OCI-LY7 (cell line): Measurements from ENCODE around the gene ERGIC1. TPM values are rescaled to one million over a fixed set of nuclear protein-coding genes. Genes with fewer than 3 reads are reported as not detected.

Experiments used
- BruUV-seq: library from RNA; stranded (reverse); fragments of 400-500 nt; replicated peaks from 2 replicates; lab custom pipeline; 2021; lab: Mats Ljungman, UMichigan
- CTCF ChIA-PET: fragments of 300-600 bp; sonication (Branson Sonifier 250); formaldehyde crosslinking; loops from one replicate; lab custom pipeline; 2022; ENCODE audit warnings: antibody characterized with exemption; ENCODE audit not compliant: unreplicated experiment; lab: Charles Lee
- POLR2A ChIA-PET: fragments of 300-600 bp; sonication (Branson Sonifier 250); formaldehyde crosslinking; loops from one replicate; lab custom pipeline; 2022; ENCODE audit warnings: antibody characterized with exemption; lab: Charles Lee
- DNase-seq: peaks from one replicate; pipeline ENCODE4 v3.0.0-alpha.2; 2015; ENCODE audit warnings: low spot score
- H2AFZ ChIP-seq: fragments of 200-600 bp; sonication (generic), shearing (Covaris generic); 2 replicates; pipeline ENCODE4 v1.6.1; 2014; ENCODE audit warnings: mild to moderate bottlenecking, antibody characterized with exemption, low read length, moderate library complexity
- H3K27ac ChIP-seq: fragments of 200-600 bp; sonication (generic); 2 replicates; pipeline ENCODE4 v1.5.1; 2014; ENCODE audit warnings: mixed run types, low read depth, mild to moderate bottlenecking, moderate library complexity, low read length, inconsistent platforms; ENCODE audit not compliant: poor library complexity, severe bottlenecking
- H3K36me3 ChIP-seq: fragments of 200-600 bp; sonication (generic); 2 replicates; pipeline ENCODE4 v1.6.1; 2014; ENCODE audit warnings: mild to moderate bottlenecking, antibody characterized with exemption, low read length, moderate library complexity, mixed read lengths; ENCODE audit not compliant: insufficient read depth
- H3K4me1 ChIP-seq: fragments of 200-600 bp; sonication (generic); 2 replicates; pipeline ENCODE4 v1.5.1; 2014; ENCODE audit warnings: mild to moderate bottlenecking, low read length; ENCODE audit not compliant: insufficient read depth, poor library complexity, severe bottlenecking
- H3K4me2 ChIP-seq: fragments of 200-600 bp; sonication (generic); 2 replicates; pipeline ENCODE4 v1.6.1; 2014; ENCODE audit warnings: mild to moderate bottlenecking, low read length
- H3K4me3 ChIP-seq: fragments of 200-600 bp; sonication (generic); 2 replicates; pipeline ENCODE4 v1.5.1; 2014; ENCODE audit warnings: mild to moderate bottlenecking, low read depth, low read length; ENCODE audit not compliant: poor library complexity, severe bottlenecking
- H3K79me2 ChIP-seq: fragments of 200-600 bp; sonication (generic); 2 replicates; pipeline ENCODE4 v1.6.1; 2016; ENCODE audit warnings: low read depth, mild to moderate bottlenecking, low read length, moderate library complexity, mixed read lengths; ENCODE audit not compliant: insufficient read depth
- H3K9me2 ChIP-seq: fragments of 200-600 bp; sonication (generic); 2 replicates; pipeline ENCODE4 v1.6.1; 2016; ENCODE audit warnings: mild to moderate bottlenecking, low read length, mixed read lengths; ENCODE audit not compliant: insufficient read depth
- H3K9me3 ChIP-seq: fragments of 200-600 bp; sonication (generic); 2 replicates; pipeline ENCODE4 v1.6.1; 2014; ENCODE audit warnings: mild to moderate bottlenecking, mixed run types, low read length, mixed read lengths
- H4K20me1 ChIP-seq: fragments of 200-600 bp; sonication (generic); 2 replicates; pipeline ENCODE4 v1.6.1; 2014; ENCODE audit warnings: mild to moderate bottlenecking, antibody characterized with exemption, low read length, moderate library complexity, mixed read lengths; ENCODE audit not compliant: insufficient read depth
- EZH2phosphoT487 ChIP-seq: fragments of 200-600 bp; sonication (generic); IDR thresholded peaks from 2 replicates; pipeline ENCODE4 v1.6.1; 2018; ENCODE audit warnings: low read depth, borderline replicate concordance, mild to moderate bottlenecking, mixed run types, antibody characterized with exemption, low read length, moderate library complexity, mixed read lengths
- intact Hi-C: fragments of 100-400 bp; cut with micrococcal nuclease; formaldehyde crosslinking; loops from one replicate; pipeline ENCODE4 v1.10.0; 2022; ENCODE audit not compliant: unreplicated experiment
- total RNA-seq, 2 experiments: library from RNA; depleted of rRNA in 1 of 2; stranded (reverse); fragments of >200 nt in 1 of 2; shearing (Covaris generic) in 1 of 2; gene quantifications; 2 replicates each; pipeline ENCODE4 v1.2.3, GENCODE V29; 2014 to 2022
- TF ChIP-seq, protein P1 (sequence below): fragments of 200-600 bp; sonication (generic); conservative IDR thresholded peaks from 2 replicates; pipeline ENCODE4 v1.5.1; 2014; ENCODE audit warnings: mild to moderate bottlenecking, antibody characterized with exemption, low read length, moderate library complexity, mixed read lengths

The ERGIC1 gene
- total RNA-seq, 2 experiments from 2014 or later = 125 to 178 TPM

DNA sequence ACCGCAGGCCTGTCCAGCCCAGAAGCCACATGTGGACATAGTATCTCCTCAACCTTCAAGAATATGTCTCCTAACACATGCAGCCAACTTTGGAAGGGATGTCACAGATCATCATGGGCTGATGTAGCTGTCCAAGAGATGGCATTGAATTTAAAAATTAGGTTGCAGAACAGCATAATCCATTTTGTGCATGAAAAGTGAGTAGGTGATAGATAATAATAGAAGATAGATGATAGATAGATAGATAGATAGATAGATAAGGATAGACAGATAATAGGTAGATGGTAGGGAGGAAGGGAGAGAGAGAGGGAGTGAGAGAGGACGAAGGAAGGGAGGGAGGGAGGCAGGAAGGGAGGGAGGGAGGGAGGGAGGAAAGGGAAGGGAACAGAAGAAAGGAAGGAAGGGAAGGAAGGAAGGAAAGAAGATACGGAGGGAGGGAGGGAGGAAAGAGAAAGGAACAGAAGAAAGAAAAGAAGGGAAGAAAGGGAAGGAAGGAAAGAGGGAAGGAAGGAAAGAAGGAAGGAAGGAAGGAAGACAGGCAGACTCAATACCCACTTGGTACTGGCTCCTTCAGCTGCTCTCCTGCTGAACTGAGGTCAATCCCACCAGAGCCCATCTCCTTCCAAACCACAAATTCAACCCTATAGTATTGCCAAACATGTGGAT, 28.9 kb upstream of the ERGIC1 start:
- no peak for TF ChIP-seq EZH2phosphoT487
- TF ChIP-seq, protein P1, sequence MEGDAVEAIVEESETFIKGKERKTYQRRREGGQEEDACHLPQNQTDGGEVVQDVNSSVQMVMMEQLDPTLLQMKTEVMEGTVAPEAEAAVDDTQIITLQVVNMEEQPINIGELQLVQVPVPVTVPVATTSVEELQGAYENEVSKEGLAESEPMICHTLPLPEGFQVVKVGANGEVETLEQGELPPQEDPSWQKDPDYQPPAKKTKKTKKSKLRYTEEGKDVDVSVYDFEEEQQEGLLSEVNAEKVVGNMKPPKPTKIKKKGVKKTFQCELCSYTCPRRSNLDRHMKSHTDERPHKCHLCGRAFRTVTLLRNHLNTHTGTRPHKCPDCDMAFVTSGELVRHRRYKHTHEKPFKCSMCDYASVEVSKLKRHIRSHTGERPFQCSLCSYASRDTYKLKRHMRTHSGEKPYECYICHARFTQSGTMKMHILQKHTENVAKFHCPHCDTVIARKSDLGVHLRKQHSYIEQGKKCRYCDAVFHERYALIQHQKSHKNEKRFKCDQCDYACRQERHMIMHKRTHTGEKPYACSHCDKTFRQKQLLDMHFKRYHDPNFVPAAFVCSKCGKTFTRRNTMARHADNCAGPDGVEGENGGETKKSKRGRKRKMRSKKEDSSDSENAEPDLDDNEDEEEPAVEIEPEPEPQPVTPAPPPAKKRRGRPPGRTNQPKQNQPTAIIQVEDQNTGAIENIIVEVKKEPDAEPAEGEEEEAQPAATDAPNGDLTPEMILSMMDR = no peak
- no peaks in the 10 kb centered on the region for H3K79me2 ChIP-seq
- no TSS peak for BruUV-seq
- H3K4me3 ChIP-seq = no peak overlapping the region
- intact Hi-C loops = no loop called here
- H3K36me3 ChIP-seq = no peaks in the 10 kb centered on the region
- H3K9me2 ChIP-seq = no peaks in the 10 kb centered on the region
- H4K20me1 ChIP-seq = no peaks in the 10 kb centered on the region
- CTCF ChIA-PET = no interaction called here
- peaks cover 10% of the 10 kb centered on the region for H3K4me1 ChIP-seq
- H2AFZ ChIP-seq = no peak overlapping the region
- H3K4me2 ChIP-seq = no peak overlapping the region
- DNase-seq = no peak
- POLR2A ChIA-PET = interaction anchor here (0.6 kb wide), 1 partner anchor 48 kb away, joined by 8 read pairs; no protein-coding TSS in a partner anchor
- H3K9me3 ChIP-seq = no peaks in the 10 kb centered on the region
- no peak overlapping the region for H3K27ac ChIP-seq

DNA sequence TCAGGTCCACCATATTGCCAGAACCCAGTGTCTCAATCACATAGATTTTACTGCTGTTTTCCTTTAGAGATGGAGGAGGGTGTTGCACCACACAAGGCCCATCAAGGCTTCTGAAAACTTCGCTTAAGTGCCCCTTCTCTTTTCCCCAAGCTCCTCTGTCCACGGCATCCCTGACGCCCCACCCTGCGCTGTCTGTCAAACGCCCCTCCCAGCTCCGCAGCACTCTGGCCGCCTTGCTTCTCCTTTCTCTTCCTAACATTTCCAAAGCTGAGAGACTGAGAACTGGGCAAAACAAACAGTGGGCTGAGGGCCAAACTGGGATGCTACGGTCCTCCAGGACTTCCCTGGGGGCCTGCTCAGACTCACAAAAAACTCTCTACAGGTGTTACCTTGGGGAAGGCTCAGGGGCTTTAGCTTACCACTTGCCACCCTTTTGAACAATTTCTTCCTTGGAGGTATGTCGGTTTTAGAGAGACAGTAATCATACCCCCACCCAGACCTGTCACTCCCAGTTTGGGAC, 28.3 kb upstream of the ERGIC1 start:
- Histone ChIP-seq H3K9me3 (no peaks in the 10 kb centered on the region), H3K9me2 (no peaks in the 10 kb centered on the region), H2AFZ (no peak overlapping the region), H3K79me2 (no peaks in the 10 kb centered on the region), H3K4me1 (peaks cover 10% of the 10 kb centered on the region), H3K27ac (no peak overlapping the region), H4K20me1 (no peaks in the 10 kb centered on the region), H3K4me3 (no peak overlapping the region), H3K4me2 (no peak overlapping the region), H3K36me3 (no peaks in the 10 kb centered on the region)
- ChIA-PET POLR2A (no interaction called here), CTCF (no interaction called here)
- no TSS peak for BruUV-seq
- TF ChIP-seq EZH2phosphoT487 = no peak
- TF ChIP-seq, protein P1 = no peak
- DNase-seq = no peak
- intact Hi-C loops = no loop called here
